Measurements from ENCODE around the gene SLAMF1.

DNA sequence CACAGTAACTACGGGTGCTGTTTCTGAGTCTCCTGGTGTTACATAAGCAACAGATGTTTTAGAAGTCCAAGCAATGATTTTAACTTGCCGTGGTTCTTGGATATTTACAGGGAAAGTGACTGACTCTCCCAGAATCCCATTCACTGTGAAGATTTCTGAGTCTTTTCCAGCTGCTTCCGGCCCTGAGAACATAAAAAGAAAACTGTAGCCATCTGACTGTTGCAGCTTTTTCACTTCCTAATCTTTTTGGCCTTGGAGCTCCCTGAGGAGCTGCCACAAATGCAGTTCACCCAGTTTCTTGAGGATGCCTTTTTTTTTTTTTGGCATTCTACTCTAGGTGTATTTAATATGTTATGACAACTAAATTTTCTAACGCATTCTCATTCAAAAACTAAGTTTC is 81.3 kb downstream of the SLAMF1 start:
- no peak for TF ChIP-seq POLR2A (IDR thresholded peaks at IDR 0.05)
- TF ChIP-seq, protein P1, sequence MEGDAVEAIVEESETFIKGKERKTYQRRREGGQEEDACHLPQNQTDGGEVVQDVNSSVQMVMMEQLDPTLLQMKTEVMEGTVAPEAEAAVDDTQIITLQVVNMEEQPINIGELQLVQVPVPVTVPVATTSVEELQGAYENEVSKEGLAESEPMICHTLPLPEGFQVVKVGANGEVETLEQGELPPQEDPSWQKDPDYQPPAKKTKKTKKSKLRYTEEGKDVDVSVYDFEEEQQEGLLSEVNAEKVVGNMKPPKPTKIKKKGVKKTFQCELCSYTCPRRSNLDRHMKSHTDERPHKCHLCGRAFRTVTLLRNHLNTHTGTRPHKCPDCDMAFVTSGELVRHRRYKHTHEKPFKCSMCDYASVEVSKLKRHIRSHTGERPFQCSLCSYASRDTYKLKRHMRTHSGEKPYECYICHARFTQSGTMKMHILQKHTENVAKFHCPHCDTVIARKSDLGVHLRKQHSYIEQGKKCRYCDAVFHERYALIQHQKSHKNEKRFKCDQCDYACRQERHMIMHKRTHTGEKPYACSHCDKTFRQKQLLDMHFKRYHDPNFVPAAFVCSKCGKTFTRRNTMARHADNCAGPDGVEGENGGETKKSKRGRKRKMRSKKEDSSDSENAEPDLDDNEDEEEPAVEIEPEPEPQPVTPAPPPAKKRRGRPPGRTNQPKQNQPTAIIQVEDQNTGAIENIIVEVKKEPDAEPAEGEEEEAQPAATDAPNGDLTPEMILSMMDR (IDR thresholded peaks at IDR 0.05), result no peak

All from adrenal gland (tissue), 5 donors.